WTC11 (cell line): ENCODE data around the gene SUPT16H. TPM values are rescaled to one million over a fixed set of nuclear protein-coding genes. Genes with fewer than 3 reads are reported as not detected.

Source experiments
- ATAC-seq: fragments of 200-7000 bp; cut with Tn5 transposase; 2 replicates; pipeline ENCODE4 v1.10.0; 2021; ENCODE audit warnings: mild to moderate bottlenecking, moderate library complexity
- CTCF ChIA-PET: fragments of 300-600 bp; sonication (Branson Sonifier 250); formaldehyde crosslinking; loops from one replicate; lab custom pipeline; 2021; ENCODE audit warnings: antibody characterized with exemption; lab: Charles Lee
- POLR2A ChIA-PET: fragments of 350-600 bp; sonication (Branson Sonifier 250); formaldehyde crosslinking; loops from one replicate; lab custom pipeline; 2021; ENCODE audit warnings: antibody characterized with exemption; lab: Charles Lee
- DNase-seq: peaks from one replicate; pipeline ENCODE4 v3.0.0; 2021; ENCODE audit warnings: low spot score
- H3K27ac Mint-ChIP-seq: 2 replicates; pipeline ENCODE4 v1.8.0; 2021; ENCODE audit warnings: mixed read lengths
- H3K27me3 Mint-ChIP-seq: 2 replicates; pipeline ENCODE4 v1.8.0; 2021; ENCODE audit warnings: low read depth, mild to moderate bottlenecking, moderate library complexity, mixed read lengths
- H3K36me3 Mint-ChIP-seq: 2 replicates; pipeline ENCODE4 v1.8.0; 2021; ENCODE audit warnings: mixed read lengths
- H3K4me1 Mint-ChIP-seq: 2 replicates; pipeline ENCODE4 v1.8.0; 2022; ENCODE audit warnings: mixed read lengths
- H3K4me3 Mint-ChIP-seq: 2 replicates; pipeline ENCODE4 v1.8.0; 2021; ENCODE audit warnings: mild to moderate bottlenecking, moderate library complexity, mixed read lengths
- H3K9me3 Mint-ChIP-seq: 2 replicates; pipeline ENCODE4 v1.8.0; 2021; ENCODE audit warnings: mixed read lengths
- ATF1 ChIP-seq: sonication (generic); formaldehyde crosslinking; IDR thresholded peaks from 2 replicates; pipeline ENCODE4 v1.8.1; 2023; ENCODE audit warnings: mild to moderate bottlenecking, moderate library complexity, missing genetic modification reagents
- ATF2 ChIP-seq: sonication (generic); formaldehyde crosslinking; IDR thresholded peaks from 2 replicates; pipeline ENCODE4 v1.8.1; 2022; ENCODE audit warnings: low read depth, missing genetic modification reagents, borderline replicate concordance
- CDX4 ChIP-seq: fragments of 250-450 bp; sonication (Bioruptor Pico); IDR thresholded peaks from 2 replicates; pipeline ENCODE4 v1.9.0; 2021; ENCODE audit warnings: moderate library complexity, mild to moderate bottlenecking, inconsistent platforms, borderline replicate concordance
- EMX1 ChIP-seq: fragments of 250-450 bp; sonication (Bioruptor Pico); IDR thresholded peaks from 2 replicates; pipeline ENCODE4 v1.8.0; 2021; ENCODE audit warnings: mild to moderate bottlenecking
- HMGA2 ChIP-seq: fragments of 250-450 bp; sonication (Bioruptor Pico); IDR thresholded peaks from 2 replicates; pipeline ENCODE4 v1.4.0; 2021; ENCODE audit warnings: mild to moderate bottlenecking, moderate library complexity
- IRF2 ChIP-seq: sonication (generic); formaldehyde crosslinking; IDR thresholded peaks from 2 replicates; pipeline ENCODE4 v1.8.0; 2022; ENCODE audit warnings: low read depth, missing genetic modification reagents, borderline replicate concordance
- KAT7 ChIP-seq: sonication (generic); formaldehyde crosslinking; IDR thresholded peaks from 2 replicates; pipeline ENCODE4 v1.8.1; 2023; ENCODE audit warnings: missing genetic modification reagents, mild to moderate bottlenecking, borderline replicate concordance
- MYBL2 ChIP-seq: sonication (generic); formaldehyde crosslinking; IDR thresholded peaks from 2 replicates; pipeline ENCODE4 v1.8.1; 2023; ENCODE audit warnings: mild to moderate bottlenecking, moderate library complexity, missing genetic modification reagents
- NR1H2 ChIP-seq: sonication (generic); formaldehyde crosslinking; IDR thresholded peaks from 2 replicates; pipeline ENCODE4 v1.9.0; 2021; ENCODE audit warnings: mild to moderate bottlenecking, moderate library complexity, missing genetic modification reagents
- TP53 ChIP-seq: sonication (generic); formaldehyde crosslinking; IDR thresholded peaks from 2 replicates; pipeline ENCODE4 v1.8.1; 2023; ENCODE audit warnings: mild to moderate bottlenecking, missing genetic modification reagents
- USF1 ChIP-seq: sonication (generic); formaldehyde crosslinking; IDR thresholded peaks from 2 replicates; pipeline ENCODE4 v1.8.0; 2022; ENCODE audit warnings: mild to moderate bottlenecking, missing genetic modification reagents
- ZBTB21 ChIP-seq: sonication (generic); formaldehyde crosslinking; IDR thresholded peaks from 2 replicates; pipeline ENCODE4 v1.8.1; 2023; ENCODE audit warnings: mild to moderate bottlenecking, missing genetic modification reagents, borderline replicate concordance
- ZNF121 ChIP-seq: sonication (generic); formaldehyde crosslinking; IDR thresholded peaks from 2 replicates; pipeline ENCODE4 v1.8.0; 2023; ENCODE audit warnings: missing genetic modification reagents
- ZNF423 ChIP-seq: fragments of 250-450 bp; sonication (Bioruptor Pico); IDR thresholded peaks from 2 replicates; pipeline ENCODE4 v2.1.2; 2022; ENCODE audit warnings: mild to moderate bottlenecking, moderate library complexity
- total RNA-seq: library from RNA; stranded (reverse); gene quantifications from 3 replicates; pipeline ENCODE4 v1.2.3, GENCODE V29; 2021
- TF ChIP-seq, protein P1 (sequence below): fragments of 250-450 bp; sonication (Bioruptor Pico); IDR thresholded peaks from 2 replicates; pipeline ENCODE4 v1.9.0; 2021; ENCODE audit warnings: mild to moderate bottlenecking, borderline replicate concordance
- TF ChIP-seq, protein P2 (sequence below): sonication (generic); formaldehyde crosslinking; IDR thresholded peaks from 2 replicates; pipeline ENCODE4 v1.8.1; 2022; ENCODE audit warnings: mild to moderate bottlenecking, moderate library complexity, missing genetic modification reagents

Gene SUPT16H
- total RNA-seq, 1 experiment from 2014 or later: 178 TPM

GRCh38 chr14:21419528-21419927 is 35.7 kb upstream of the SUPT16H start:
- no peaks in the 10 kb centered on the region for H3K9me3 Mint-ChIP-seq
- CTCF ChIA-PET: no interaction called here
- ATAC-seq: no peak
- POLR2A ChIA-PET: no interaction called here
- no peaks in the 10 kb centered on the region for H3K27me3 Mint-ChIP-seq
- H3K4me3 Mint-ChIP-seq: no peak overlapping the region
- no peak for DNase-seq
- H3K4me1 Mint-ChIP-seq: no peaks in the 10 kb centered on the region
- TF ChIP-seq ZBTB21 (CRISPR knock-in tag) (no peak), HMGA2 (no peak), ZNF423 (no peak), NR1H2 (CRISPR knock-in tag) (no peak), TP53 (CRISPR knock-in tag) (no peak), USF1 (CRISPR knock-in tag) (no peak)
- H3K27ac Mint-ChIP-seq: no peak overlapping the region
- H3K36me3 Mint-ChIP-seq: peaks cover 73% of the 10 kb centered on the region

DNA sequence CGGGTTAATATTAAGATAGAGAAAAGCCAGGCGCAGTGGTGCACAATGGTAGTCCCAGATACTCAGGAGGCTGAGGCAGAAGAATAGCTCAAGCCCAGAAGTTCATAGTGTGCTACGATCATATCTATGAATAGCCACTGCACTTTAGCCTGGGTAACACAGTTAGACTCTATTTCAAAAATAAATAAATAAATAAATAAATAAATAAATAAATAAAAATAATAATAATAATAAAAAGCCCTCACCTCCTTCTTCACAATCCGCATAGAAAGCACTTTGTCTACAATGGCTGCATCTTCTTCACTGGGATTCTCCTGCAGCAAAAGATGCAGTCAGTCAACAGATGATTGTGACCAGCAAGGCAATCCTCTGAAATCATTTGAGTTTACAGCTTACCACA is 31.5 kb upstream of the SUPT16H start:
- Mint-ChIP-seq H3K9me3 (no peaks in the 10 kb centered on the region), H3K4me3 (no peak overlapping the region), H3K36me3 (peaks cover 74% of the 10 kb centered on the region), H3K27ac (no peak overlapping the region), H3K27me3 (no peaks in the 10 kb centered on the region), H3K4me1 (no peaks in the 10 kb centered on the region)
- ChIA-PET CTCF (no interaction called here), POLR2A (no interaction called here)
- ATAC-seq (no peak), DNase-seq (no peak)
- TF ChIP-seq ZNF121 (CRISPR knock-in tag) (no peak), HMGA2 (peak; percentile 67; the same call in 1 of the 2 replicates)

DNA sequence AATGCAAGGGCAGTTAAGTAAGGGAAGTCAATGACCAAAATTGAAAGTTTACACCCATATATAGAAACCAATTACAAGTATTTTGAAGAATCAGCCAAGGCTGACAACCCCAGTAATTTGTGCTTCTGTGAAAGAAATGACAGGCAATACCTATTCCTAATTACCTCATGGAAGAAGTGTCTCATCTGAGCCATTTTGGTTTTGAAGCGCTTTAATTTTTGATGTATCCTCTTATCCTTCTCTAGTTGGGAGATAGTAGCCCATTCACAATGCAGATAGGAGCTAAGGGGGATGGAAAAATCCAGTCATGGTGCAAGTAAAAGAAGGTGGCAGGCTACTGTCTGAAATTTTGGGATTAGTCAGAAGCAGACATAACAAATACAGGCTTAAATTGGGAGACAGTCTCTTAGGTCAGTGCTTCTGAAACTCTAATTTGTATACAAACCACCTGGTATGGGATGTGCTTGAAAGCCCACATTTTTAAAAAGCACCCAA is 30.4 kb upstream of the SUPT16H start:
- Mint-ChIP-seq H3K4me1 (no peaks in the 10 kb centered on the region), H3K36me3 (peaks cover 76% of the 10 kb centered on the region), H3K9me3 (no peaks in the 10 kb centered on the region), H3K27ac (no peak overlapping the region), H3K27me3 (no peaks in the 10 kb centered on the region), H3K4me3 (no peak overlapping the region)
- DNase-seq (no peak), ATAC-seq (no peak)
- POLR2A ChIA-PET: no interaction called here
- TF ChIP-seq EMX1: no peak
- TF ChIP-seq MYBL2 (CRISPR knock-in tag): no peak
- TF ChIP-seq ATF1 (CRISPR knock-in tag): no peak
- TF ChIP-seq ATF2 (CRISPR knock-in tag): no peak
- CTCF ChIA-PET: no interaction called here

- Mint-ChIP-seq H3K4me1 (no peaks in the 10 kb centered on the region), H3K27ac (no peak overlapping the region), H3K9me3 (no peaks in the 10 kb centered on the region), H3K36me3 (peaks cover 89% of the 10 kb centered on the region), H3K4me3 (no peak overlapping the region), H3K27me3 (no peaks in the 10 kb centered on the region)
- TF ChIP-seq, protein P1, sequence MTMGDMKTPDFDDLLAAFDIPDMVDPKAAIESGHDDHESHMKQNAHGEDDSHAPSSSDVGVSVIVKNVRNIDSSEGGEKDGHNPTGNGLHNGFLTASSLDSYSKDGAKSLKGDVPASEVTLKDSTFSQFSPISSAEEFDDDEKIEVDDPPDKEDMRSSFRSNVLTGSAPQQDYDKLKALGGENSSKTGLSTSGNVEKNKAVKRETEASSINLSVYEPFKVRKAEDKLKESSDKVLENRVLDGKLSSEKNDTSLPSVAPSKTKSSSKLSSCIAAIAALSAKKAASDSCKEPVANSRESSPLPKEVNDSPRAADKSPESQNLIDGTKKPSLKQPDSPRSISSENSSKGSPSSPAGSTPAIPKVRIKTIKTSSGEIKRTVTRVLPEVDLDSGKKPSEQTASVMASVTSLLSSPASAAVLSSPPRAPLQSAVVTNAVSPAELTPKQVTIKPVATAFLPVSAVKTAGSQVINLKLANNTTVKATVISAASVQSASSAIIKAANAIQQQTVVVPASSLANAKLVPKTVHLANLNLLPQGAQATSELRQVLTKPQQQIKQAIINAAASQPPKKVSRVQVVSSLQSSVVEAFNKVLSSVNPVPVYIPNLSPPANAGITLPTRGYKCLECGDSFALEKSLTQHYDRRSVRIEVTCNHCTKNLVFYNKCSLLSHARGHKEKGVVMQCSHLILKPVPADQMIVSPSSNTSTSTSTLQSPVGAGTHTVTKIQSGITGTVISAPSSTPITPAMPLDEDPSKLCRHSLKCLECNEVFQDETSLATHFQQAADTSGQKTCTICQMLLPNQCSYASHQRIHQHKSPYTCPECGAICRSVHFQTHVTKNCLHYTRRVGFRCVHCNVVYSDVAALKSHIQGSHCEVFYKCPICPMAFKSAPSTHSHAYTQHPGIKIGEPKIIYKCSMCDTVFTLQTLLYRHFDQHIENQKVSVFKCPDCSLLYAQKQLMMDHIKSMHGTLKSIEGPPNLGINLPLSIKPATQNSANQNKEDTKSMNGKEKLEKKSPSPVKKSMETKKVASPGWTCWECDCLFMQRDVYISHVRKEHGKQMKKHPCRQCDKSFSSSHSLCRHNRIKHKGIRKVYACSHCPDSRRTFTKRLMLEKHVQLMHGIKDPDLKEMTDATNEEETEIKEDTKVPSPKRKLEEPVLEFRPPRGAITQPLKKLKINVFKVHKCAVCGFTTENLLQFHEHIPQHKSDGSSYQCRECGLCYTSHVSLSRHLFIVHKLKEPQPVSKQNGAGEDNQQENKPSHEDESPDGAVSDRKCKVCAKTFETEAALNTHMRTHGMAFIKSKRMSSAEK (CRISPR knock-in tag): no peak
- TF ChIP-seq TP53 (CRISPR knock-in tag) (no peak), CDX4 (CRISPR knock-in tag) (no peak), KAT7 (CRISPR knock-in tag) (no peak), IRF2 (CRISPR knock-in tag) (no peak)
- TF ChIP-seq, protein P2, sequence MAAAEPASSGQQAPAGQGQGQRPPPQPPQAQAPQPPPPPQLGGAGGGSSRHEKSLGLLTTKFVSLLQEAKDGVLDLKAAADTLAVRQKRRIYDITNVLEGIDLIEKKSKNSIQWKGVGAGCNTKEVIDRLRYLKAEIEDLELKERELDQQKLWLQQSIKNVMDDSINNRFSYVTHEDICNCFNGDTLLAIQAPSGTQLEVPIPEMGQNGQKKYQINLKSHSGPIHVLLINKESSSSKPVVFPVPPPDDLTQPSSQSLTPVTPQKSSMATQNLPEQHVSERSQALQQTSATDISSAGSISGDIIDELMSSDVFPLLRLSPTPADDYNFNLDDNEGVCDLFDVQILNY (CRISPR knock-in tag): no peak
- DNase-seq (no peak), ATAC-seq (no peak)
- ChIA-PET CTCF (no interaction called here), POLR2A (no interaction called here)
Measured at GRCh38 chr14:21408147-21408546, 24.3 kb upstream of the SUPT16H start.
